Activated naive CD4-positive, alpha-beta T cell treated with anti-CD3 and anti-CD28 coated beads, Interleukin-2, amount 50 U/mL, for 24 hours (primary cell): ENCODE results near the gene CADM2.

Experiments
- H3K27ac Mint-ChIP-seq: one replicate; pipeline ENCODE4 v1.8.0; 2021; ENCODE audit warnings: mild to moderate bottlenecking, mixed read lengths
- H3K27me3 Mint-ChIP-seq: one replicate; pipeline ENCODE4 v1.8.0; 2021; ENCODE audit warnings: mixed read lengths
- H3K36me3 Mint-ChIP-seq: one replicate; pipeline ENCODE4 v1.8.0; 2021; ENCODE audit warnings: mixed read lengths
- H3K4me1 Mint-ChIP-seq: one replicate; pipeline ENCODE4 v1.8.0; 2021; ENCODE audit warnings: mixed read lengths
- H3K4me3 Mint-ChIP-seq: one replicate; pipeline ENCODE4 v1.8.0; 2021; ENCODE audit warnings: mild to moderate bottlenecking, mixed read lengths
- H3K9me3 Mint-ChIP-seq: one replicate; pipeline ENCODE4 v1.8.0; 2021; ENCODE audit warnings: mixed read lengths

The CADM2 gene

DNA sequence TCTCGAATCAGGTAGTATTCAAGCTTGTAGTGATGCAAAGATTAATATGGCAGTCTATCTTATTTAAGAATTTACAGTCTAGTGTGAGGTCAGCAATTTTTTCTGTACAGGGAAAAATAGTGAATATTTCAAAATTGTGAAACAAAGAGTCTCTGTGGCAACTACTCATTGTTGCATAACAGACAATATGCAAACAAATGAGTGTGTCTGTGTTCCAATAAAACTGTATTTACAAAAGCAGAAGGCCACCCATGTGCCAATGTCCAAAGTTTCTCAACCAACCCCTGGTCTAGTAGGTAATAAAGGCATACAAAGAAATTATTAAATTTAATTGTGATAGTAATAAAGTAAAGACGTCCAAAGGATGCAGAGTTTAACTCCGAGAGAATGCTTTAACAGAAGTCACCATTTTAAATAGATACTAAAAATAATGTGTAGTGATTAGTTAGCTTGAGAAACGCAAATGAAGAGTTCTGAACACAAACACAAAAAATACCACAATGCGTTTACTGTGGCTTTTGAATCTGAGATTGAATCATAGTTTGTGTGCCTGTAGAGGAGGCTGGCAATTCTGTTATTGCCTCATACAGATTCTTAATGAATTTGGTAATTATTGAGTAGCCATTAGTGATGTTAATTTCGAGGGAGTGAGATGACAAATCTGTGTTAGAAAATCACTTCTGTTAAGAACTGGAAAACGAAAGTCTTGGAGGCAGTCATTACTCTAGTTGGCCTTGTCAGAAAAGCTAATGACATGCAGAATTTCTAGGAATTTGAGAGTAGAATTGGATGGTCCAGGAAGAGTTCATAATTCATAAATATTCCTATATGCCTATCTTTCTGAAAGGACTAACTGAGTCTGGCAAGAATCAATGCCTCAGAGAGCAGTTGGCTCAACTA is 48.7 kb downstream of the CADM2 start:
- no peaks in the 10 kb centered on the region for H3K36me3 Mint-ChIP-seq
- no peaks in the 10 kb centered on the region for H3K4me1 Mint-ChIP-seq
- no peaks in the 10 kb centered on the region for H3K27me3 Mint-ChIP-seq
- H3K27ac Mint-ChIP-seq = no peak overlapping the region
- H3K9me3 Mint-ChIP-seq = no peaks in the 10 kb centered on the region
- no peak overlapping the region for H3K4me3 Mint-ChIP-seq

DNA sequence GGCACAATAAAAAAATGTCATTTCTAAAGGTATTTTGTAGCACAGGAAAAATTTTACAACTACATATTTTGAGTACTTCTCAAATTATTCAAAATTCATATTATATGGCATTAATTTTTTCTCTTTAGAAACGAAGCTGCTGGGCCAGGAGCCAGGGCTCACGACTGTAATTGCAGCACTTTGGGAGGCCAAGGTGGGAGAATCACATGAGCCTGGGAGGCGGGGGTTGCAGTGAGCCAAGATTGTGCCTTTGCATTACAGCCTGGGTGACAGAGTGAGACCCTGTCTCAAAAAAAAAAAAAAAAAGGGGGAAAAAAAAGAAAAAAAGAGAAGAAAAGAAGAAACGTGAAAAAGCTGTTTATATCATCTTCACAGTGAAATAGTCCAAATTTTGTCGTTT is 62.0 kb downstream of the CADM2 start:
- Mint-ChIP-seq H3K36me3 (no peaks in the 10 kb centered on the region), H3K27me3 (no peaks in the 10 kb centered on the region), H3K4me3 (no peak overlapping the region), H3K27ac (no peak overlapping the region), H3K9me3 (peaks cover 2% of the 10 kb centered on the region), H3K4me1 (no peaks in the 10 kb centered on the region)

DNA sequence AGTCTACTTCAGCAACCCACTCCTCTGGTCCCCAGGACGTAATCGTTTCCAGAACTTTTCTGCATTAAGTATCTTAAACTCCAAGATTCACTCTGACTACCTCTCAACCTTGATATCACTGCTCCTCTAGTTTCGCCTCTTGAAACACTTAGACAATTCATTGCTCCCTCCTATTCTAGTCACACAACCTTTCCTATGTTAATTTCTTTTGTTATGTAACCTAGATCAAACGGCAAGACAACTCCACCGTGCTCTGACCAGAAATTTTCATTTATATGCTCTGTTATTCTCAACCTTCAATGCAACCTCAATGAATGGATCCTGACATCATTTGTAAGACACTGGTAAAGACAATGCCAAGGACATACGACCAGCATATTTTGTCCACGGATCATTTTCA is 71.3 kb downstream of the CADM2 start:
- H3K4me3 Mint-ChIP-seq = no peak overlapping the region
- H3K9me3 Mint-ChIP-seq = no peaks in the 10 kb centered on the region
- no peaks in the 10 kb centered on the region for H3K36me3 Mint-ChIP-seq
- no peaks in the 10 kb centered on the region for H3K27me3 Mint-ChIP-seq
- no peak overlapping the region for H3K27ac Mint-ChIP-seq
- H3K4me1 Mint-ChIP-seq = no peaks in the 10 kb centered on the region

DNA sequence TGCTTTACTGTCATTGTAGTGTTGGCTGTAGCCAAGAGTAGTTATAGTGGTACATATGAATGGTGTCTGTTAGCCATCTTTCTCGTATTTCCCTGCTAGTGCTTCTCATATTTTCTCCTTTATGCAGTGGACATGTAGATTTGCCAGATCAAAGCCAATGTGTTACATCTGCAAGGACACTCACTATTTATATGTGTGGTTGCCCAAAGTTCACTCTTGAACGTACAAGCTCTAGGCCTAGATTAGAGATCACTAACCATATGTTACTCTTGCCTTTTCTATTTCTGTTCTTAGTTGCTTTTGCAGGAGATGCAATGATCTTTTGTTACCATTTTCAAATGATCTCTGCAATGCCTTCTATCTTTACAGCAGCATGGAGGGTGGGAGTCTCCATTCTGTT is 78.4 kb downstream of the CADM2 start:
- H3K4me1 Mint-ChIP-seq = no peaks in the 10 kb centered on the region
- H3K27ac Mint-ChIP-seq = no peak overlapping the region
- no peak overlapping the region for H3K4me3 Mint-ChIP-seq
- H3K36me3 Mint-ChIP-seq = no peaks in the 10 kb centered on the region
- no peaks in the 10 kb centered on the region for H3K9me3 Mint-ChIP-seq
- no peaks in the 10 kb centered on the region for H3K27me3 Mint-ChIP-seq

DNA sequence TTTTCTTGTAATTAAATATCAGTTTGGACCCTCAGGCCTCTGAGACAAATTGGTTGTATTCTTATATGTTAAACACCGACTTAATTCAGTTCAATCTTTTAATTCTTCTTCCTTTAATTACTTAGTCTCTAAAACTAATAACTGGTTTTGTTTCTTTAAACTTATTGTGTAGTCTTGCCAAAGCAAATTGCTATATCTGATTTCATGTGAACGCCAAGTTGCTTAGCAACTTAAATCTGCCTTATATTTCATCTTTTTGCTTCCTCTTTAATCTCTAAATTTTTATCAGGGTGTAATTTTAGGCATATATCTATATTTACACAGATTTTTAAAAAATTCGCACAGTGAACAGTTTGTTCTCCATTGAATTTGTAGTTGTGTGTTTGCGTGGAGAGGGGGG is 82.2 kb downstream of the CADM2 start:
- H3K4me1 Mint-ChIP-seq = no peaks in the 10 kb centered on the region
- no peaks in the 10 kb centered on the region for H3K27me3 Mint-ChIP-seq
- H3K4me3 Mint-ChIP-seq = no peak overlapping the region
- no peaks in the 10 kb centered on the region for H3K9me3 Mint-ChIP-seq
- no peak overlapping the region for H3K27ac Mint-ChIP-seq
- H3K36me3 Mint-ChIP-seq = no peaks in the 10 kb centered on the region

DNA sequence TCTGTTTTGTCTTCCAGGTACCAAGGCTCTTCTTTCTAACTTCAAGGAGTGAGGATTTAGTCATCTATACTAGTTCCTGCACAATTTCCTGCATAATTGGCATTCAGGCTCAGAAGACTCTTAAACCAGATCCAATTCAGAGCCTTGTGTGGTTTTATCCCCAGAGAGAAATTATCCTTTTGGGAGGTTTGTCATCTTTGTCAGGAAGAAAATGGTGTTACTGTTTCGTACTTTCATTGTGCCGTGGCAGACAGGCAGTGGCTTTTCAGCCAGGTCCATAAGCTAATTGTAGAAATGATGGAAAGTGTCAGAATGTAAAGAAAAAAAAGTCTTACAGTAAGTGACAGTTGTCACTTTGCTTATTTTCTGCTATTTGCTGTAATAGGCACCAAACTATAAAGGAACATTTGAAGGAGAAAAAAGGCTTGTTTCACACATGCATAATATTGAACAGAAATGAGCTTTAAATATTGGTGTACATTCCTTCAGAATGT is 82.8 kb downstream of the CADM2 start:
- H3K4me3 Mint-ChIP-seq = no peak overlapping the region
- H3K4me1 Mint-ChIP-seq = no peaks in the 10 kb centered on the region
- H3K27ac Mint-ChIP-seq = no peak overlapping the region
- no peaks in the 10 kb centered on the region for H3K36me3 Mint-ChIP-seq
- no peaks in the 10 kb centered on the region for H3K9me3 Mint-ChIP-seq
- H3K27me3 Mint-ChIP-seq = no peaks in the 10 kb centered on the region

DNA sequence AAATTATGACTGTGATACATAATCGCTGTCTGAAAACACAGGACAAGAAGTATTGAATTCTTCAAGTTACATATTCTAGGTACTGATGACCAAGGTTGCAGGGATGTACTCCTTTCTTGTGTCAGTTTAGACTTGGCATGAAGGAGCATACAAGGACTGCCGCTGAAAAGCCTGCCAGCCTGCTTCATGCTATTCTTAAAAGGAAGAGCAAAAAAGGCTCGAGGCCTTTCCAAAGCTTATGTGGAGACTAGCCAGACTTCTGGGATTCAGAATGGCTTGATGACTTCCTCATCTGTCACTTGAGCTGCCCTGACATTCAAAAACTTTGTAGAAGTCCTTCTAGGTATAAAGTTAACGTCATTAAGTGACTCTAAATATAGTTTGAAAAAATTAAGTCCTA is 92.0 kb downstream of the CADM2 start:
- no peaks in the 10 kb centered on the region for H3K27me3 Mint-ChIP-seq
- H3K36me3 Mint-ChIP-seq = no peaks in the 10 kb centered on the region
- peaks cover 5% of the 10 kb centered on the region for H3K9me3 Mint-ChIP-seq
- H3K4me1 Mint-ChIP-seq = no peaks in the 10 kb centered on the region
- H3K4me3 Mint-ChIP-seq = no peak overlapping the region
- no peak overlapping the region for H3K27ac Mint-ChIP-seq

DNA sequence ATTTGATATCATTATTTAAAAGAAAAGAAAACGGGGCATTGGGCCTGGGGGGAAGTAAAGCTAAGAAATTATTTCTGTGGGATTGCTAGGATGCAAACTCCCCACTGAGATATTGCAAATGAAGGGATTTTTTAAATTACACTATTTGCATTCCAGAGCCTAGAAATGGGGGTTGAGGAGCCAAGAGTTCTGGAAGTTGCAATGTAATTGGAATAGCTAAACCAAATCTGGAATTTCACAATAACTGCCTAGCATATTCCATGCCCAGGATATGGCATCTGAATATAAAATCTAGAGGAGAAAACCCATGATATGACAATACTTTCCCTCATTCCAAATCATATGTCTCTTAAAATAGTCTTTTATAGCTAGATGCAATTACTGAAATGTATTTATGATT is 93.0 kb downstream of the CADM2 start:
- H3K9me3 Mint-ChIP-seq = peaks cover 5% of the 10 kb centered on the region
- no peaks in the 10 kb centered on the region for H3K27me3 Mint-ChIP-seq
- no peak overlapping the region for H3K4me3 Mint-ChIP-seq
- H3K27ac Mint-ChIP-seq = no peak overlapping the region
- no peaks in the 10 kb centered on the region for H3K4me1 Mint-ChIP-seq
- no peaks in the 10 kb centered on the region for H3K36me3 Mint-ChIP-seq

DNA sequence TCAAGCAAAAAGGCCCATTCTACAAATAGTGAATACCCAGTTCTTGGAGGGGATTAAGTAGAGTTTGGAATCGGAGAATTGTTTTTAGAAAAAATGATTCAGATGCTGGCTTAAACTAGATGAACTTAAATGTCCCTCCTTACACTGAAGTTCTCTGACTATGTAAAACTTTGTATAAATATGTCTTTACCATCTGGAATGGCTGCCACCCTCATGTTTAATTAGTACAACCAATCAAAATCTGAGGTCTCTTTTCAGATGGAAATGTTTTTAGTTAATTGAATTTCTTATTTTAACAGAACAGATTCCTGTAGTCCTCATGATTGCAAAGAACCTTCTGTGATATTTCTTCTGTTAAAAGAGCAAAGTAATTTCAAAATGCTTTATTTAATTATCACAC is 94.8 kb downstream of the CADM2 start:
- Mint-ChIP-seq H3K4me1 (no peaks in the 10 kb centered on the region), H3K36me3 (no peaks in the 10 kb centered on the region), H3K27me3 (no peaks in the 10 kb centered on the region), H3K27ac (no peak overlapping the region), H3K9me3 (peaks cover 4% of the 10 kb centered on the region), H3K4me3 (no peak overlapping the region)

DNA sequence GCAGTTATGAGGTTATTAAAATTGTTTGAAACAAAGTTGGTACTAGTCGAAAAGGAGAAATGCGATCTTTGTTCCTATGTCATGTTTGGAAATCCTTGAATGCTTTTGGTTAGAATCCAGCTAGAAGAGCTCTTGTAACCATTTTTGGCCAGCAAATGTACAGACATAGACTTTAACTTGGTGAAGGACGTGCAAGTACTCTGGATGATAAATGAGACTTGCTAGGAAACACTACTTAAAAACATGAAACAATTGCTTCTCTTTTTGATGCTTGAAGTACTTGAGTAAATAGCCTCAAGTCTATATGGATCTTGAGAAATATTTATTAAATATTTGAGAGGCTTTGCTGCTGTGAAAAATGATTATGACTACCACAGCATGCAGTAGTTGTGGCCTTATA is 95.8 kb downstream of the CADM2 start:
- Mint-ChIP-seq H3K27me3 (no peaks in the 10 kb centered on the region), H3K27ac (no peak overlapping the region), H3K4me1 (no peaks in the 10 kb centered on the region), H3K9me3 (no peaks in the 10 kb centered on the region), H3K4me3 (no peak overlapping the region), H3K36me3 (no peaks in the 10 kb centered on the region)

DNA sequence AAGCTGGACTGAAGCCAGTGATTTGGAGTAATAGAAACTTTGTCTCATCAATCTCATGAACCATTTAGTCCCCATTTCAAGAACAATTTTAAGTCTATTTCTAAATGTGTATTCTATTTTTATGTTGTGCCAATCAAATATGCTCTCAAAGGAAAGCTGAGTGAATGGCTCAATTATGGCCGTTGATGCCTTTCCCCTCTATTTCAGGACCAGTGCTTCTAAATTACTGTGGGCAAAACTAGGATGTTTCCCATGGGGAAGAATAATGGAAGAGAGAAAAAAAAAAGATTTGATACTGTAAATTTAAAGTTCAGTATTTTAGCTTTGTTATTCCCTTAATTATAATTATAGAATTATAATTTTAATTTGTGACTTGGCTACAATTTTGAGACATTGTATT is 110.1 kb downstream of the CADM2 start:
- Mint-ChIP-seq H3K27me3 (no peaks in the 10 kb centered on the region), H3K4me1 (no peaks in the 10 kb centered on the region), H3K4me3 (no peak overlapping the region), H3K27ac (no peak overlapping the region), H3K9me3 (peaks cover 5% of the 10 kb centered on the region), H3K36me3 (no peaks in the 10 kb centered on the region)

DNA sequence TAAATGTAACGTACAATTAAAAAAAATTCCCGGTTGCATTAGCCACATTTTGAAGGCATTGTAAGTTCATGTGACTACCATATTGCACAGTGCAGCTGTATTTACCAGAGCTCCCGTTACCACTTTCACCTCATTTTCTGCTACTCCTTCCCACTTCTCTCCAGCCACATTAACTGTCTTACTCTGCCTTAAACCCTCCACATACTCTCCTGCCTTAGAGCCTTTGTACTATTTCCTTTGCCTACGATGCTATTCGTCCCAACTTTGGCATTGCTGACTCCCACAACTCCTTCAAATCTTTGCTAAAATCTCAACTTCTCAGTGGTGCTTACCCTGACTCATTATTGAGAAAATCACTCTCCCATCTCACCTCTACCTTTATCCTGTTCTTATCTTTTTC is 115.2 kb downstream of the CADM2 start:
- no peak overlapping the region for H3K4me3 Mint-ChIP-seq
- H3K9me3 Mint-ChIP-seq = peaks cover 6% of the 10 kb centered on the region
- H3K4me1 Mint-ChIP-seq = no peaks in the 10 kb centered on the region
- no peak overlapping the region for H3K27ac Mint-ChIP-seq
- H3K27me3 Mint-ChIP-seq = no peaks in the 10 kb centered on the region
- no peaks in the 10 kb centered on the region for H3K36me3 Mint-ChIP-seq

DNA sequence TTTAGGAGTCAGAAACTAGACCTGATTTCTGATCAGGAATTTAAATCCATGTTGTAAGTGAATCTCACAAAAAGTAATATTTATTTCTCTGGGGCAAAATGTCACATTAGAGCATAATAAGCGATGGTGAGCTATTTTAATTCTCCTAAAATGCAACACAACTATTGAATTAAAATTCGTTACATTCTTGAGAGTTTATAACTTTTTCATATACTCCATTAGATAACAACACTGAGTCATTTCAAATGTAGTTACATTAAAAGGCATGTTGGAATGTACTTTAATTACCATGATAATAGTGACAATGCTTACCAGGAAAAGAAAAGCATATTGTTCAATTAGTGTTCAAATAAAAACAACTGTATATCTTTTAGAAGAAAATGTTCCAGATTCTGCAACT is 116.9 kb downstream of the CADM2 start:
- H3K27me3 Mint-ChIP-seq = no peaks in the 10 kb centered on the region
- H3K36me3 Mint-ChIP-seq = no peaks in the 10 kb centered on the region
- H3K9me3 Mint-ChIP-seq = peaks cover 6% of the 10 kb centered on the region
- H3K4me1 Mint-ChIP-seq = no peaks in the 10 kb centered on the region
- H3K27ac Mint-ChIP-seq = no peak overlapping the region
- H3K4me3 Mint-ChIP-seq = no peak overlapping the region

DNA sequence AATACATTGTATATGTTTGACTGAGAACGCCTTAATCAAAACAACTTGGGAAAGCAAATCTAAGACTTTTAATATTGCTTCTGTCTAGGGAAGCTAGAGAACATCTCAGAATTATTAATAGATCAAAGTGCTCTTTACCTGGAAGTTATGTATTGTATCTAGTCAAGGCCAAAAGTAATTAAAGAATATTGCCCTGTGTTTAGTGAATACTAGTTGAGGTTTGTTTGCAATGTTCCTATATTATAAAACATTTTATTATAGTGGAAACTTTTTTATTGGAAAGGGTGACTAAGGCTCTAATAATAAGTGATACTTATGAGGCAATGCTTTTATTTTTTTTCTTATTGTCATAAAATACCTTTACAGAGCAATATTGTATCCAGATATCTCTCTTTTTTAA is 118.2 kb downstream of the CADM2 start:
- Mint-ChIP-seq H3K4me3 (no peak overlapping the region), H3K36me3 (no peaks in the 10 kb centered on the region), H3K27me3 (no peaks in the 10 kb centered on the region), H3K9me3 (peaks cover 6% of the 10 kb centered on the region), H3K4me1 (no peaks in the 10 kb centered on the region), H3K27ac (no peak overlapping the region)

DNA sequence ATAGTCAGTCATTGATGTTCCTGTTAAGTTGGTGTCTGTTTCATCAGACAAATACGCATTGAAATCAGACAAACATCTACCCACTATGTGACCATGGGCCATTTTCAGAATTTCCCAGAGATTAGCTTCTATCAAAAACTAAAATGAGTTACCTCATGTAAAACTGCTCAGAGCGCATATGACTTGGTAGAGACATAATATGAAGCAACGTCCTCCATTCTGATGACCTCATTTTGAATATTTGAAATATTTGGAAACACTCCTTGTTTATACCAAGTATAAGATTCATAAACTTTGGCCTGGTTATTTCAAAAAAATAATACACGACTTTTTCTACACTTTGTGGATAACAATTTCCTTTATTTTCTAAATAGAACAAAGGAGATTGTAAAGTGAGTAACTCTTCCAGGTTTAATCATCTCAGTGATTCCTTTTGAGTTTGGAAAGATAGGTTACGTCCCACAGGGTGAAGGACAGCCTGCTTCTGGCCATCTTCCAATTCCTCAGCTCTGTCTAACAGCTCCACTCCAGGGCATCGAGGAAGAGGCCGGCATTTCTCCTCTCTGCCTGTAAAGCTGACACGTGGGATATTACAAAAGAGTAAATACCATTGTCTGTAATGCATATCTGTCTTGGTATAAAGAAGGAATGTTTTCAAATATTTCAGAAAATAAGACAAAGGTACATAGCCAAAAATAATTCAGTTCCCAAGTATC is 122.6 kb downstream of the CADM2 start:
- no peaks in the 10 kb centered on the region for H3K4me1 Mint-ChIP-seq
- no peak overlapping the region for H3K4me3 Mint-ChIP-seq
- H3K27me3 Mint-ChIP-seq = no peaks in the 10 kb centered on the region
- H3K27ac Mint-ChIP-seq = no peak overlapping the region
- H3K36me3 Mint-ChIP-seq = no peaks in the 10 kb centered on the region
- H3K9me3 Mint-ChIP-seq = no peaks in the 10 kb centered on the region

DNA sequence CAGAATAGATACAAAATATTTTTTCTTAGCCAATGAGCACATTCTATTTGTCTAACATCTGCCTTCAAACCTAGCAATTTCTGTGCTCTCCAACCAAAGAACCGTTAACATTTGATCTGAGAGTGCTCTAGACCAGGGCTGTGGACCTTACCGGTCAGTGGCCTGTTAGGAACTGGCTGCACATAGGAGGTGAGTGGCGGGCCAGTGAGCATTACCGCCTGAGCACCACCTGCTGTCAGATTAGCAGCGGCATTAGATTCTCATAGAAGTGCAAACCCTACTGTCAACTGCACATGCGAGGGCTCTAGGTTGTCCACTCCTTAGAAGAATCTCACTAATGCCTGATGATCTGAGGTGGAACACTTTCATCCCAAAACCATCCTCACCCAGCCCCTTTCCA is 131.7 kb downstream of the CADM2 start:
- H3K27me3 Mint-ChIP-seq = no peaks in the 10 kb centered on the region
- no peaks in the 10 kb centered on the region for H3K4me1 Mint-ChIP-seq
- H3K4me3 Mint-ChIP-seq = no peak overlapping the region
- no peaks in the 10 kb centered on the region for H3K9me3 Mint-ChIP-seq
- H3K36me3 Mint-ChIP-seq = no peaks in the 10 kb centered on the region
- no peak overlapping the region for H3K27ac Mint-ChIP-seq
